Smooth muscle cell (in vitro differentiated cells): Measurements from ENCODE around the gene ITGB6. TPM values are rescaled to one million over a fixed set of nuclear protein-coding genes. Genes with fewer than 3 reads are reported as not detected.

Experiments
- DNase-seq: peaks from one replicate; lab custom pipeline; 2025; ENCODE audit not compliant: unreplicated experiment; lab: John Stamatoyannopoulos, UW
- H2AFZ ChIP-seq: fragments of 200-600 bp; sonication (generic); 2 replicates; pipeline ENCODE4 v1.6.0; 2016; ENCODE audit warnings: antibody characterized with exemption, low read depth, mild to moderate bottlenecking
- H3F3A ChIP-seq: fragments of 200-600 bp; sonication (generic); 2 replicates; pipeline ENCODE4 v1.6.0; 2017; ENCODE audit warnings: antibody characterized with exemption, low read depth
- H3K27ac ChIP-seq: fragments of 200-600 bp; sonication (generic); 2 replicates; pipeline ENCODE4 v1.5.1; 2016; ENCODE audit warnings: low read depth, mild to moderate bottlenecking
- H3K27me3 ChIP-seq: fragments of 200-600 bp; sonication (generic); 2 replicates; pipeline ENCODE4 v1.6.1; 2016; ENCODE audit warnings: low read depth, mild to moderate bottlenecking
- H3K36me3 ChIP-seq: fragments of 200-600 bp; sonication (generic); 2 replicates; pipeline ENCODE4 v1.5.1; 2016; ENCODE audit warnings: low read depth
- H3K4me1 ChIP-seq: fragments of 200-600 bp; sonication (generic); 2 replicates; pipeline ENCODE4 v1.5.1; 2016; ENCODE audit warnings: low read depth
- H3K4me2 ChIP-seq: fragments of 200-600 bp; sonication (generic); 2 replicates; pipeline ENCODE4 v1.6.0; 2016; ENCODE audit warnings: mild to moderate bottlenecking
- H3K4me3 ChIP-seq: fragments of 200-600 bp; sonication (generic); 2 replicates; pipeline ENCODE4 v1.5.1; 2016; ENCODE audit warnings: mild to moderate bottlenecking
- H3K79me2 ChIP-seq: fragments of 200-600 bp; sonication (generic); 2 replicates; pipeline ENCODE4 v1.6.0; 2016; ENCODE audit warnings: low read depth, mild to moderate bottlenecking
- H3K9ac ChIP-seq: fragments of 200-600 bp; sonication (generic); 2 replicates; pipeline ENCODE4 v1.6.0; 2016; ENCODE audit warnings: low read depth
- H3K9me3 ChIP-seq: fragments of 200-600 bp; sonication (generic); replicated peaks from 2 replicates; pipeline ENCODE4 v1.5.1; 2016; ENCODE audit warnings: low read depth
- H4K20me1 ChIP-seq: fragments of 200-600 bp; sonication (generic); 2 replicates; pipeline ENCODE4 v1.6.0; 2016; ENCODE audit warnings: low read depth
- WGBS: methylation state at CpG from one replicate; pipeline ENCODE4 v1.1.7; 2016; ENCODE audit warnings: low lambda C conversion rate; 5-methylcytosine and 5-hydroxymethylcytosine counted together
- polyA plus RNA-seq: library from polyadenylated mRNA; unstranded; fragments of >200 nt; fragmentation: Nextera tagmentation; extraction: Ambion mirVana; gene quantifications from 2 replicates; pipeline ENCODE4 v1.2.1, GENCODE V29; 2016
- total RNA-seq: library from RNA; depleted of rRNA; stranded (reverse); fragments of >200 nt; gene quantifications from 2 replicates; pipeline ENCODE4 v1.2.3, GENCODE V29; 2014
- TF ChIP-seq, protein P1 (sequence below): fragments of 200-600 bp; sonication (generic); IDR thresholded peaks from 2 replicates; pipeline ENCODE4 v1.5.1; 2017; ENCODE audit warnings: borderline replicate concordance, mild to moderate bottlenecking, antibody characterized with exemption; ENCODE audit not compliant: insufficient read depth, poor library complexity, severe bottlenecking

The ITGB6 gene
- total and polyA plus RNA-seq, 2 experiments from 2014 or later: 15.2 to 181 TPM

GRCh38 chr2:160207804-160208654 is 8.0 kb upstream of the ITGB6 start:
- H3K4me2 ChIP-seq: peak overlapping the region; percentile 77
- no peaks in the 10 kb centered on the region for H3K36me3 ChIP-seq
- TF ChIP-seq, protein P1, sequence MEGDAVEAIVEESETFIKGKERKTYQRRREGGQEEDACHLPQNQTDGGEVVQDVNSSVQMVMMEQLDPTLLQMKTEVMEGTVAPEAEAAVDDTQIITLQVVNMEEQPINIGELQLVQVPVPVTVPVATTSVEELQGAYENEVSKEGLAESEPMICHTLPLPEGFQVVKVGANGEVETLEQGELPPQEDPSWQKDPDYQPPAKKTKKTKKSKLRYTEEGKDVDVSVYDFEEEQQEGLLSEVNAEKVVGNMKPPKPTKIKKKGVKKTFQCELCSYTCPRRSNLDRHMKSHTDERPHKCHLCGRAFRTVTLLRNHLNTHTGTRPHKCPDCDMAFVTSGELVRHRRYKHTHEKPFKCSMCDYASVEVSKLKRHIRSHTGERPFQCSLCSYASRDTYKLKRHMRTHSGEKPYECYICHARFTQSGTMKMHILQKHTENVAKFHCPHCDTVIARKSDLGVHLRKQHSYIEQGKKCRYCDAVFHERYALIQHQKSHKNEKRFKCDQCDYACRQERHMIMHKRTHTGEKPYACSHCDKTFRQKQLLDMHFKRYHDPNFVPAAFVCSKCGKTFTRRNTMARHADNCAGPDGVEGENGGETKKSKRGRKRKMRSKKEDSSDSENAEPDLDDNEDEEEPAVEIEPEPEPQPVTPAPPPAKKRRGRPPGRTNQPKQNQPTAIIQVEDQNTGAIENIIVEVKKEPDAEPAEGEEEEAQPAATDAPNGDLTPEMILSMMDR: no peak
- H3F3A ChIP-seq: peaks cover 44% of the 10 kb centered on the region
- no peak overlapping the region for H2AFZ ChIP-seq
- H3K79me2 ChIP-seq: no peaks in the 10 kb centered on the region
- H4K20me1 ChIP-seq: no peaks in the 10 kb centered on the region
- peaks cover 38% of the 10 kb centered on the region for H3K4me1 ChIP-seq
- H3K9me3 ChIP-seq: no peaks in the 10 kb centered on the region
- no peak overlapping the region for H3K4me3 ChIP-seq
- DNase-seq: peak; percentile 17
- H3K27me3 ChIP-seq: no peaks in the 10 kb centered on the region
- WGBS: 41% methylated on average over 12 of the region's 12 CpGs
- H3K9ac ChIP-seq: peak overlapping the region; percentile 84
- H3K27ac ChIP-seq: peak overlapping the region; percentile 99

- TF ChIP-seq, protein P1: no peak
- no peaks in the 10 kb centered on the region for H3K9me3 ChIP-seq
- H3K79me2 ChIP-seq: no peaks in the 10 kb centered on the region
- peak overlapping the region; percentile 50 for H3K9ac ChIP-seq
- peak overlapping the region; percentile 24 for H3K4me2 ChIP-seq
- no peaks in the 10 kb centered on the region for H3K36me3 ChIP-seq
- no peak overlapping the region for H3K4me3 ChIP-seq
- peaks cover 38% of the 10 kb centered on the region for H3K4me1 ChIP-seq
- H3K27ac ChIP-seq: peak overlapping the region; percentile 99
- H4K20me1 ChIP-seq: no peaks in the 10 kb centered on the region
- 77% methylated on average over 4 of the region's 4 CpGs for WGBS
- H2AFZ ChIP-seq: no peak overlapping the region
- no peaks in the 10 kb centered on the region for H3K27me3 ChIP-seq
- peaks cover 44% of the 10 kb centered on the region for H3F3A ChIP-seq
- DNase-seq: no peak
Measured at GRCh38 chr2:160207271-160207670, 7.2 kb upstream of the ITGB6 start.

- peak overlapping the region; percentile 99 for H3K27ac ChIP-seq
- no peaks in the 10 kb centered on the region for H3K36me3 ChIP-seq
- H3K4me1 ChIP-seq: peaks cover 37% of the 10 kb centered on the region
- H3K79me2 ChIP-seq: no peaks in the 10 kb centered on the region
- TF ChIP-seq, protein P1: no peak
- H3F3A ChIP-seq: peaks cover 39% of the 10 kb centered on the region
- H3K9me3 ChIP-seq: no peaks in the 10 kb centered on the region
- no peak overlapping the region for H2AFZ ChIP-seq
- H3K27me3 ChIP-seq: no peaks in the 10 kb centered on the region
- DNase-seq: no peak
- WGBS: 97% methylated on average over 4 of the region's 4 CpGs
- no peak overlapping the region for H3K4me3 ChIP-seq
- peak overlapping the region; percentile 58 for H3K9ac ChIP-seq
- no peaks in the 10 kb centered on the region for H4K20me1 ChIP-seq
- H3K4me2 ChIP-seq: peak overlapping the region; percentile 30
Measured at GRCh38 chr2:160206436-160206835, 6.4 kb upstream of the ITGB6 start.
